ENCODE measurements around the gene MPEG1. TPM values are rescaled to one million over a fixed set of nuclear protein-coding genes. Genes with fewer than 3 reads are reported as not detected.

MPEG1 gene
- total RNA-seq, 1 experiment from 2014 or later: 0.08 TPM

- ChIA-PET CTCF (no interaction called here), POLR2A (no interaction called here)
- no peak overlapping the region for H3K27ac ChIP-seq (ENCODE audit: low read length)
- in situ Hi-C loops (cut with HindIII; ENCODE audit: low pct_unique_long_range_greater_than_20kb, low sequenced_read_pairs) (no loop called here), intact Hi-C loops (cut with micrococcal nuclease; ENCODE audit: unreplicated experiment) (no loop called here)
- DNase-seq (ENCODE audit: low read depth, low spot score) (no peak), ATAC-seq (no peak)
- H3K27me3 ChIP-seq (ENCODE audit: control insufficient read depth, insufficient read depth, low read length): peaks cover 4% of the 10 kb centered on the region
- no peak for TF ChIP-seq CTCF (IDR thresholded peaks at IDR 0.05)
- no peak for TF ChIP-seq REST (IDR thresholded peaks at IDR 0.05; ENCODE audit: insufficient read depth in 1 of 2, low read depth in 2 of 2, low read length in 1 of 2)
- no peak for TF ChIP-seq SIN3A (IDR thresholded peaks at IDR 0.05; ENCODE audit: borderline replicate concordance, insufficient read depth, low read depth, low read length)
- no peak for TF ChIP-seq TCF7L2 (IDR thresholded peaks at IDR 0.05; ENCODE audit: low read depth, low read length)
- H3K4me3 ChIP-seq (ENCODE audit: low read depth in 2 of 2, low read length in 2 of 2): no peak overlapping the region
- no TSS peak for BruUV-seq (replicated peaks)
- no peaks in the 10 kb centered on the region for H3K36me3 ChIP-seq (ENCODE audit: control insufficient read depth, insufficient read depth, low read length)
- H3K9me3 ChIP-seq (ENCODE audit: control insufficient read depth, insufficient read depth, low read depth, low read length): no peaks in the 10 kb centered on the region
- no peaks in the 10 kb centered on the region for H3K4me1 ChIP-seq (ENCODE audit: control insufficient read depth, insufficient read depth, low read length)
These were observed 14.7 kb downstream of the MPEG1 start for GRCh38 chr11:59197991-59198390.

GRCh38 chr11:59196777-59197176 is 15.9 kb downstream of the MPEG1 start:
- peaks cover 5% of the 10 kb centered on the region for H3K27me3 ChIP-seq (ENCODE audit: control insufficient read depth, insufficient read depth, low read length)
- TF ChIP-seq TCF7L2 (IDR thresholded peaks at IDR 0.05; ENCODE audit: low read depth, low read length) (no peak), CTCF (IDR thresholded peaks at IDR 0.05) (no peak), REST (IDR thresholded peaks at IDR 0.05; ENCODE audit: insufficient read depth in 1 of 2, low read depth in 2 of 2, low read length in 1 of 2) (no peak), SIN3A (IDR thresholded peaks at IDR 0.05; ENCODE audit: borderline replicate concordance, insufficient read depth, low read depth, low read length) (no peak), POLR2AphosphoS5 (IDR thresholded peaks at IDR 0.05; ENCODE audit: low read depth, low read length) (no peak)
- no peaks in the 10 kb centered on the region for H3K36me3 ChIP-seq (ENCODE audit: control insufficient read depth, insufficient read depth, low read length)
- intact Hi-C loops (cut with micrococcal nuclease; ENCODE audit: unreplicated experiment): no loop called here
- no peak overlapping the region for H3K27ac ChIP-seq (ENCODE audit: low read length)
- H3K4me3 ChIP-seq (ENCODE audit: low read depth in 2 of 2, low read length in 2 of 2): no peak overlapping the region
- POLR2A ChIA-PET: no interaction called here
- BruUV-seq (replicated peaks): no TSS peak
- DNase-seq (ENCODE audit: low read depth, low spot score): no peak
- CTCF ChIA-PET: no interaction called here
- H3K9me3 ChIP-seq (ENCODE audit: control insufficient read depth, insufficient read depth, low read depth, low read length): no peaks in the 10 kb centered on the region
- in situ Hi-C loops (cut with HindIII; ENCODE audit: low pct_unique_long_range_greater_than_20kb, low sequenced_read_pairs): no loop called here
- H3K4me1 ChIP-seq (ENCODE audit: control insufficient read depth, insufficient read depth, low read length): no peaks in the 10 kb centered on the region
- no peak for ATAC-seq

Measured in Panc1 (cell line).